ENCODE data around the gene DTNA.

- no peak for TF ChIP-seq TAF1 (IDR thresholded peaks at IDR 0.05; ENCODE audit: borderline replicate concordance, low read depth, low read length)
- TF ChIP-seq POLR2A (IDR thresholded peaks at IDR 0.05; ENCODE audit: low read depth, low read length) = no peak
- TF ChIP-seq POLR2AphosphoS5 (IDR thresholded peaks at IDR 0.05; ENCODE audit: low read depth, low read length) = no peak
These were observed 157.4 kb downstream of the DTNA start for GRCh38 chr18:34867520-34867919.

Data from GM12892 (cell line).